ENCODE measurements around the gene HSPB8. TPM values are rescaled to one million over a fixed set of nuclear protein-coding genes. Genes with fewer than 3 reads are reported as not detected.

HSPB8 gene
- 150 TPM for total RNA-seq

GRCh38 chr12:119178544-119179334, at the start of gene HSPB8:
Gene HSPB8 (plus strand): TSS chr12:119178931. CDS start chr12:119179313, 382 bp downstream.
- peak; percentile 93 for DNase-seq

GRCh38 chr12:119129827-119130434, 48.8 kb upstream of the HSPB8 start:
- no peak for DNase-seq

DNA sequence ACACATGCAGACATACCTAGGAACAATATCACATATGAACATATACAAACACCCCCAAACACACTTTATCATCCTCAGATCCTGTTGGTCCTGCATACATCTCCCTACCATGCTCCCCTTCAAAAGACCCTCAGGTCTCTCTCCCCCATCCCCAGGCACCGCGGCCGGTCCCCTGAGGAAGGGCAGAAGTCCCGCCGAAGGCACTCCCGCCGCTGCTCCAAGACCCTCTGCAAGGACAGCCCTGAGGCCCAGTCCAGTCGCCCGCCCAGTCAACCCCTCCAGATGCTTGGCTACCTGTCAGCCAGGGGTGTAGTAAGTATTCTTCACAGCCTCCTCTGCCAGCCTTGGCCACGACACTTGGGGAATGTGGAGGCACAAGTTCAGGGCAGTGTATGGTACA, 48.2 kb upstream of the HSPB8 start:
- no peak for DNase-seq

DNA sequence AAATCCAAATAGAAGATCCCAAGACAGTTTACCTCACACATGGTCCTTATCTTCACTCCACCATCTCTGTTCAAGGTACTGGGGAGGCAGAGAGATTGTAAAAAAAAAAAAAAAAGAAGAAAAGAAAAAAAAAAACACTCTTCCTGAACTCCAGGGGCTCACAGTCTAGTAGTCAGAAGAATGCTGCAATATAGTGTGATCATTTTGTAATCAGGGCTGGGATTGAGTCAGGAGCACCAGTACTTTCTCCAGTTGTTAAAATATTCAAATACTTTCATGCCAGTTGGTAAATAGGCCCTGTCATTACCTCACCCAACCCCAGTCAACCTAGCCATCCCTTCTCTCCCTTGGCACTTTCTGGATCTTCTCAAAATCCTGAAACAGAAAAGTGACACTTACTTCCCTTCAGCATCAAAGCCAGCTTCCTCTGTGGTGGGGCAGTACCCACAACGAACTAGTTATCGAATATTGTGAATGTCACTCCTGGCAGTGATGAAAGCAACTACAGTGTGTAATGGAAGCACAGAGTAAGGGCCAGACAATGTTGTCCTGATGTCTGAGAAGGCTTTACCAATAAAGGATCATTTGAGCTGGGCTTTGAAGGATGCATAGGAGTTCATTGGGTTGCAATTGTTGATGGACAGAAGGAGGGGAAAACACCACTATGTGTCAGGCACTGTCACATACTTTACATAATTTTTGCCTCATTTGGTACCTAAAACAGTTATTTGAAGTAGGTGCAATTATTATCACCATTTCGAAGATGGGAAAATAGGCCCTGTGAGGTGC, 44.3 kb upstream of the HSPB8 start:
- no peak for DNase-seq

- no peak for DNase-seq
Observed at GRCh38 chr12:119136811-119137410, 41.8 kb upstream of the HSPB8 start.

- DNase-seq, result no peak
Observed at GRCh38 chr12:119139448-119139847, 39.3 kb upstream of the HSPB8 start.

- DNase-seq, result no peak
Observed at GRCh38 chr12:119145367-119145766, 33.4 kb upstream of the HSPB8 start.

DNA sequence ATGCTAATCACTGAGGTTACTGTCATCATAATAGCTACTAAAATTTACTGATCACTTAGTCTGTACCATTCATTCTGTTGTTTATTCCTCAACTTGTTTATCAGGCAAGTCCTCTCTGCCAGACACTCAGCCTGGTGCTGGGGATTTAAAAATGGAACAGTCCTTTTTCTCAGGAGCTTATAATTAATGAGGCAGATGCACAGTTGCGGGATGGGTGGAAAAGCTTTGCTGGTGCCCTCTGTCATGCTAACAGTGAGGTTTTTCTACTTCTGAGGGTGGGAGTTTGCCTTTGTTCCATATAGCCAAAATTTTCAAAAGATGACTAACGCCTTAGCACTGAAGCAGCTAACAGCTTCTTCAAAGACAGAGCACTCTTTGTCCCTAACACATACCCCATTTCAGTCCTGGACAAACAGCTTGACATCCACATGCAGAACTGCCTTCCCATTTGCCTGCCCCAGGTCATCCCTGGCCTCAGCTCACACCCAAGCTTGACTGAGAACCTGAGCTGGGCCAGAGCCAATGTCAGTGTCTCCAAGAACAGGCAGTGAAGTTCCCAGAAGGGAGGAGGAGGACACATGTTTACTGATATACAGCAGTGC, 30.8 kb upstream of the HSPB8 start:
- DNase-seq, result no peak

GRCh38 chr12:119149270-119149669, 29.5 kb upstream of the HSPB8 start:
- no peak for DNase-seq

GRCh38 chr12:119151445-119152026, 27.2 kb upstream of the HSPB8 start:
- no peak for DNase-seq

DNA sequence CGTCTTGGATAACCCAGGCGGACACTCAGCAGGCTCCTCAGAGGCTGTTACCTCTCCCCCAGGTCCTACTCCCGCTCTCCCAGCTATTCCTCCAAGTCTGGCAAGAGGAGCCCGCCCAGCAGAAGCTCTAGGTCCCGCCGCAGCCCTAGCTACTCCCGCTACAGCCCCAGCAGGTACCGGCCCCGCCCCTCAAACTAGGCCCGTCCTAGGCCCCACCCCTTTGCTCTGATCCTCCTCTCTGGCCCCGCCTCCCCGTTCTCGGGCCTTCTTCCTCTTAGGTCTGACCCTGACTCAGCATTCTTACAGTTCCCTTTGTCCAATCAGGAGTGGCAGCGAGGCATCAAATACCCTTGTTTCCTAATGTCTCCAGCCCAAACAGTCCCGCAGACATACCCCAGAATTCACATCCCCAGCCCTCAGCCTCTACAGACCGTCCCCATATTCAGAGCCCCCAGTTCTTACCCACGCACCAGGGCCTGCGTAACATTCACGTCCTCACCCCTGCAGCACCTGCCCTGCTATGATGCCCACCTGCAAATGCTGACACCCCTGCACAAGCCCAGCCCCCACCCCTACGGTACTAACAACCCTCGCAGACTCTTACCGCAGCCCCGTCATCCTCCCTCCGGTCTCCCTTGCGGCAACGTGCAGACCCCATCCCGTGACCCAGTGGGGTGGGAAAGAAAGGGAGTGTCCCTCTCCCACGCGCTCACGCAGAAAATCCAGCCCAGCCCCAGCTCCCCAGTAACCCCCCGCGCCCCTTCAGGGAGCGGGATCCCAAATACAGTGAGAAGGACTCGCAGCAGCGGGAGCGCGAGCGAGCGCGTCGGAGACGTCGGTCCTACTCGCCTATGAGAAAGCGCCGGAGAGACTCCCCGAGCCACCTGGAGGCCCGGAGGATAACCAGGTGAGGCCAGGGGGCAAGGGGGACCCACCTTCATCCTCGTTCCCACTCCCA, 25.0 kb upstream of the HSPB8 start:
- DNase-seq, result peak; percentile 64

- no peak for DNase-seq
Observed at GRCh38 chr12:119154435-119154818, 24.3 kb upstream of the HSPB8 start.

DNA sequence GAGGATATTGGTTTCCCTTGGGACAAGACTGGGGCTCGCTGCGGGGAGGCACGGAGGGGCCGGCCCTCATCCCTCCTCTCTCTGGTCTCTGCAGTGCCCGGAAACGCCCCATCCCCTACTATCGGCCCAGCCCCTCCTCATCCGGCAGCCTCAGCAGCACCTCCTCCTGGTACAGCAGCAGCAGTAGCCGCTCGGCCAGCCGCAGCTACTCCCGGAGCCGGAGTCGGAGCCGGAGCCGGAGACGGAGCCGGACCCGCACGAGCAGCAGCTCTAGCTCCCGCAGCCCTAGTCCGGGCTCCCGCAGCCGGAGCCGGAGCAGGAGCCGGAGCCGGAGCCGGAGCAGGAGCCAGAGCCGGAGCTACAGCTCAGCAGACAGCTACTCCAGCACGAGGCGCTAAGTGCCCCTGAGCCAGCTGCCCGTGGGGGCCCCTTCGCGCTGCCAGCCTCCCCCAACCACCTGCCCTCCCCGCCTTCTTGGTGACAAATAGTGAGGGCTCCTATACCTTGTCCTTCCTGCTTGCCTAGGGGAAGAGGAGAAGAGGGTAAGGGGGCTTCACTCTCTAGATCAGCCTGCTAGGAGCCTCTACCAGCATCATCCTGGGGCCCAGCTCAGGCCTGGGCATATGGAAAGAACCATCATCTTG, 22.2 kb upstream of the HSPB8 start:
- peak; percentile 52 for DNase-seq

GRCh38 chr12:119157528-119157927, 21.2 kb upstream of the HSPB8 start:
- DNase-seq, result peak; percentile 90

DNA sequence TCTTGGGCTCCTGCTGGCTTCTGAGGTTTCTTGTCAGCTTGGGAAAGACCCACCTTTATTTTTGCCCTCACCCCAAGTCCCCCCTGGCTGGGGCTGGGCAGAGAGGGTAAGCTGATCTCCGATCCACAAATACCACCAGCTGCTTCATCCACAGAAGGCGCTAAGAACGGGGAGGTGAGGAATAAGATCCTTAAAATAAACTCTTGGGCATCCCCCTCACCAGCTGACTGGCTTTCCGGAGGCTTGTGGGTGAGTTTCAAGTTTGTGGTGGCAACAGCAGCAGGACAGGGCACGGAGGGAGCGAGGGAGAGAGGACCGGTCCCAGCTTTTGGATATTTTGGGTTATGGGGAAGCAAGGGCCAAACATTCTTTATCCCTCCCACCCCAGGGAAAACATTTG, 20.8 kb upstream of the HSPB8 start:
- DNase-seq, result peak; percentile 92

DNA sequence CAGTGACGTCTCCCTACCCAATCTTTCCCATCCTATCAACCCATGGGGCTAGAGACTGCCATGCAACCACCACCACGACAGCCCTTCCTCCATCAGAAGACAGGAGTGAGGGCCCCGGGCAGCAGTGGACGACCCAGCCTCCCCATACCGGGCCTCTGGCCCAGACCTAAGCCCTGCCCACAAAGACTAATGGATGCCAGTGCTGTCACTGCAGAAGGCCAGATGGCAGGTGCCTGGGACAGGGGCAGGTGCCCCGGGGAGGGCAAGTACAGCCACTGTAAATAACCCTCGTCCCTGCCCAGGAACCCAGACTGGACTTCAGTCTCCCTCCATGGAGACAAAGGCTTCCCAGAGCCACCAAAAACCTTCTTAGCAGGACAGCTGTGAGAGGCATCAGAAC, 20.3 kb upstream of the HSPB8 start:
- DNase-seq, result peak; percentile 76

DNA sequence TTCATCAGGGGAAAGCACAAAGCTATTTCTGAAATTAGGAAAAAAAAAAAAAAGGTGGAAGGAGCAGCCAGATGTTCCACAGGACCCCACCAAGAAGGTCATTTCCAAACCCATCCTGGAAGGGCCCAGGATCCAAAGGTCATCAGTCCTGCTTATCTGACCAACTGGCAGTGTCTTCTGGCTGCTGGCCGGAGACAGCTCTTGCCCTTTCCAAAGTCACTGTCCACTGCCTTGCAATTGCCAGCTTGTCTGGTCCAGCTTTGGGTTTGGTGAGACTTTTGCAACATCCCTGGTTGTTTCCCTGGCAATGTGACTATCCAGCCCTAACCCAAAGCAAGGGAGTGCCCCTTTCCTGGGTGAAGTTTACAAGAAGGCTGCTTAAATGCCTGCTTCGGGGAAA, 18.9 kb upstream of the HSPB8 start:
- no peak for DNase-seq

DNA sequence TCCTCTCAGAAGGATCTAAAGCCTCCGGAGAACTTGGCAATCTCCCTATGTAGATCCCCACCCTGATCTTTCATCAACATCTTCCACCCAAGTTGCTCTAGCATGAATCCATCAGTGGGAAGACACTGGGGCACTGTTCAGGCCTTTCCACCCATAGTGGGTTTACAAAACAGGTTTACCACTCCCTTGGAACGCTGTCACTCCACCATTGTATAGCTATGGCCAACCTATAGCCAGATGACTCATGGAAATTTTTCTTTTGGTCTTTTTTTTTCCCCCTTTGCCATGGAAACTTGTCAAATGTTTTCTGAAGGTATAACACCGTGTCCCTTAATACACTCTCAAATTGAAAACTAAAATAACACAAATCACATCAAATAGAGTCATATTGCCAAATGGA, 10.8 kb upstream of the HSPB8 start:
- DNase-seq, result no peak

GRCh38 chr12:119168721-119169120, 10.0 kb upstream of the HSPB8 start:
- no peak for DNase-seq

DNA sequence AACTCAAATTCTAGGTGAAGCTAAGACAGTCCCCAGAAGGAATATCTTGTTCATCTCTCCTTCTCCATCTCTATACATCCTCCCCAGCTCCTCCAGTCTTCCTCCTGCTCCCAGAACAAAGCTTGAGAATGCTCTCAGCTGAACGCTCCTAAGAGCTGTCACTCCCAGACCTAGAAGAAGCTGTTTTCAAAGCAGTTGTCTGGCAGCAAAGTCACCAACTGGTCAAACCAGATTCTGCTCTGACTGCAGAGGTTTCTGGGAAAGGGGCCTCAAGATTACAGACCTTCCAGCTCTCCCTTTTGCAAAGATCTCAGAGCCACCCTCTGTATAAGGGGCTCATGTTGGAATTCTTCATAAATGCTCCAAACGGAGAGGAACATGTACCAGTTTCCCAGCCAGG, 9.6 kb upstream of the HSPB8 start:
- DNase-seq, result no peak

All from tongue (tissue), 2 donors.